CD8-positive, alpha-beta memory T cell (primary cell): ENCODE measurements around the gene COL27A1. TPM values are rescaled to one million over a fixed set of nuclear protein-coding genes. Genes with fewer than 3 reads are reported as not detected.

ENCODE experiments used
- CTCF ChIA-PET: fragments of 350-600 bp; sonication (Branson Sonifier 250); formaldehyde crosslinking; loops from one replicate; lab custom pipeline; 2021; ENCODE audit warnings: antibody characterized with exemption; lab: Charles Lee
- POLR2A ChIA-PET: fragments of 350-600 bp; sonication (Branson Sonifier 250); formaldehyde crosslinking; loops from one replicate; lab custom pipeline; 2021; ENCODE audit warnings: antibody characterized with exemption; lab: Charles Lee
- DNase-seq, 5 donors: peaks; one replicate each; pipeline versions ENCODE4 v3.0.0 to v3.0.0-alpha.2; 2020 to 2022; ENCODE audit warnings: mixed read lengths in 1 of 5
- H3K27ac ChIP-seq: one replicate; pipeline ENCODE4 v1.7.0; 2013; ENCODE audit warnings: low read depth, mild to moderate bottlenecking, low read length, moderate library complexity
- H3K27me3 ChIP-seq: 2 replicates; pipeline ENCODE4 v1.7.0; 2013; ENCODE audit warnings: low read length, mild to moderate bottlenecking; ENCODE audit not compliant: insufficient read depth, poor library complexity, severe bottlenecking
- H3K36me3 ChIP-seq: 2 replicates; pipeline ENCODE4 v1.7.0; 2013; ENCODE audit warnings: mild to moderate bottlenecking, low read length, moderate library complexity; ENCODE audit not compliant: insufficient read depth
- H3K4me1 ChIP-seq: 2 replicates; pipeline ENCODE4 v1.7.0; 2013; ENCODE audit warnings: mild to moderate bottlenecking, low read length, moderate library complexity; ENCODE audit not compliant: insufficient read depth
- H3K4me3 ChIP-seq: 2 replicates; pipeline ENCODE4 v1.7.0; 2013; ENCODE audit warnings: mild to moderate bottlenecking, low read length
- H3K9me3 ChIP-seq: 2 replicates; pipeline ENCODE4 v1.7.0; 2013; ENCODE audit warnings: mild to moderate bottlenecking, low read length
- H3K27ac Mint-ChIP-seq, 8 donors: one replicate each; pipeline ENCODE4 v1.8.0; 2020 to 2021; ENCODE audit warnings: mixed read lengths in 8 of 8, mild to moderate bottlenecking in 6 of 8, inconsistent platforms in 3 of 8, moderate library complexity in 3 of 8
- H3K27me3 Mint-ChIP-seq, 2 donors: one replicate each; pipeline ENCODE4 v1.8.0; 2020 to 2021; ENCODE audit warnings: mixed read lengths in 2 of 2, mild to moderate bottlenecking in 1 of 2, moderate library complexity in 1 of 2
- H3K36me3 Mint-ChIP-seq, 3 donors: one replicate each; pipeline ENCODE4 v1.8.0; 2020 to 2021; ENCODE audit warnings: mixed read lengths in 3 of 3, inconsistent platforms in 1 of 3, mild to moderate bottlenecking in 1 of 3
- H3K4me1 Mint-ChIP-seq, 3 donors: one replicate each; pipeline ENCODE4 v1.8.0; 2020 to 2021; ENCODE audit warnings: mixed read lengths in 3 of 3, inconsistent platforms in 1 of 3, mild to moderate bottlenecking in 1 of 3
- H3K4me3 Mint-ChIP-seq, 7 donors: one replicate each; pipeline ENCODE4 v1.8.0; 2020 to 2021; ENCODE audit warnings: mixed read lengths in 7 of 7, mild to moderate bottlenecking in 6 of 7, moderate library complexity in 4 of 7, inconsistent platforms in 2 of 7
- H3K9me3 Mint-ChIP-seq, 5 donors: one replicate each; pipeline ENCODE4 v1.8.0; 2020 to 2022; ENCODE audit warnings: mixed read lengths in 5 of 5, mild to moderate bottlenecking in 3 of 5, moderate library complexity in 2 of 5, inconsistent platforms in 1 of 5
- polyA plus RNA-seq: library from polyadenylated mRNA; unstranded; fragments of 300-500 nt; fragmentation: Illumina TruSeq; gene quantifications from one replicate; pipeline ENCODE4 v1.2.3, GENCODE V29; 2021
- total RNA-seq, 2 experiments: library from RNA; stranded (reverse); gene quantifications; one replicate each; pipeline ENCODE4 v1.2.3, GENCODE V29; 2021

COL27A1 gene
- total and polyA plus RNA-seq, 3 experiments from 2014 or later = 0.86 to 1.6 TPM; not detected in 1

DNA sequence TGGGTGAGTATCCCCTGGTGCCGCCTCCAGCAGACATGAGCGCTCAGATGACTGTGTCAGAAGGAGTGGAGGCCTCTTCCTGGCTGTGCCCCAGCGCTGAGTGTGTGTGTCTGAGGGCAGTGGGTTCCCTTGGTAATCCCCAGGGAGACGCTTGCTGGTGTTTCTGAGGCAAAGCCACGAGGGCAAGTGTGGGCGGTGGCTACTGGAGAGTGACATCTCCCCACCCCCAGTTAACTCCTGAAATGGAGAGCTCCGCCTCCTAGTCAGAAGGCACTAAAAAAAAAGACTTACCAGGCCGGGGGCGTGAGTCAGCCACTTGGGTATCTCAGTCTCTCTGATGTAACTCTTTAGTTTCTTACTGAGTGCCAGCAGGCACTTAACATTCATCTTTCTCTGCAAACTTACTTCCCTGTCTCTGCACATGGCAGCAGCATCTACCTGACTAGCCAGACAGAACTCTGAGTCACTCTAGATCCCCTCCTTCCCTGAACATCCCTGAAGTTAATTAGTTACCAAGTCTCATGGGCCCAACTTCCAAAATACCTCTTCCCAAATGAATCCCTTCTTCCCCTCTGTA is 193.7 kb downstream of the COL27A1 start:
- CTCF ChIA-PET = interaction anchor here (1.3 kb wide), 1 partner anchor 41 kb away, joined by 3 read pairs; no protein-coding TSS in a partner anchor
- DNase-seq = peak; percentile 44 to 72 (median 60)
- Mint-ChIP-seq H3K4me1 (peaks cover 44 to 76% (median 48%) of the 10 kb centered on the region in 3 donors), H3K27me3 (peaks cover 0 to 2% of the 10 kb centered on the region in 2 donors), H3K4me3 (peak overlapping the region in 3 of 7 donors; percentile 32 to 61 (median 59)), H3K9me3 (no peaks in the 10 kb centered on the region), H3K27ac (peak overlapping the region; percentile 82 to 97 (median 92)), H3K36me3 (peaks cover 23 to 92% (median 23%) of the 10 kb centered on the region in 3 donors)
- H3K4me3 ChIP-seq = no peak overlapping the region
- POLR2A ChIA-PET = no interaction called here
- peaks cover 41% of the 10 kb centered on the region for H3K4me1 ChIP-seq
- H3K27ac ChIP-seq = peak overlapping the region; percentile 33
- H3K27me3 ChIP-seq = no peaks in the 10 kb centered on the region
- H3K36me3 ChIP-seq = peaks cover 79% of the 10 kb centered on the region
- H3K9me3 ChIP-seq = no peaks in the 10 kb centered on the region

DNA sequence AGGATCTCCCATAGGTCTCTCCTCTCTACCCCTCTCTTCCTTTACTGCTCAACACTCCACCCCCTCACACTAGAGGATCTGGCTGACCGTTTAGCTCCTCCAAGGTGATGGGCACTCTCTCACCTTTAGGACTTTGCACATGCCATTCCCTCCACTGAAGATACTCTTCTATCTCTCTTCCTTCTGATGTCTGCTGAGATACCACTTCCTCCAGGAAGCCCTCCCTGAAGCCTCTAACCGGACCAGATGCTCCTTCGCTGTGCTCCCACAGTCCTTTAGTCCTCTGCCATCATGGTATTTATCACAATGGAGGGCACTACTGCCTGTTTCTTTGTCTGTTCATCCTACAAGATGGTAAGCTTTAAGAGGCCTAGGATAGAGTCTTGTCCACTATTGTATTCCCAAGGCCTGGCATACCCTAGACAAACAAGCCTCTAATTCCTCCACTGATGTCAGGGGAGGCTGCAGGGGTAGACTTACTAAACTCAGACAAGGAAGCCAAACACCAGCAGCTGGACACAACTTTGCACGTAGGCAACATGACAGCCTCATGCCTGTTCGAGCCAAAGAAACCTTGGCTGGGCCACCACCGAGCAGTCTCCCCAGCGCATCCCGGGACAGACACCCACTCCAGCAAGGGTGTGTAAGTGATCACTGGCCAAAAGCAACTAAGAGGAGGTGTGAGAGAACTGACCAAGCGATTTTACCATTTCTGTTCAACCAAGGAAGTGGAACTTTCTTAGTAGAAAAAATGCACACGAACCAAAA is 194.6 kb downstream of the COL27A1 start:
- H3K4me1 Mint-ChIP-seq = peaks cover 39 to 70% (median 47%) of the 10 kb centered on the region in 3 donors
- H3K9me3 Mint-ChIP-seq = no peaks in the 10 kb centered on the region
- H3K27ac Mint-ChIP-seq = peak overlapping the region; percentile 82 to 97 (median 92)
- peaks cover 0 to 2% of the 10 kb centered on the region in 2 donors for H3K27me3 Mint-ChIP-seq
- peak overlapping the region in 5 of 7 donors; percentile 5 to 65 (median 37) for H3K4me3 Mint-ChIP-seq
- H3K4me1 ChIP-seq = peaks cover 41% of the 10 kb centered on the region
- no peak overlapping the region for H3K27ac ChIP-seq
- peaks cover 17 to 88% (median 23%) of the 10 kb centered on the region in 3 donors for H3K36me3 Mint-ChIP-seq
- ChIA-PET POLR2A (interaction anchor here (0.9 kb wide), 1 partner anchor 18 kb away, joined by 3 read pairs; no protein-coding TSS in a partner anchor), CTCF (interaction anchor here (1.3 to 2.0 kb wide), 3 partner anchors 13 to 158 kb away, joined by 3 to 7 read pairs (median 5); no protein-coding TSS in a partner anchor)
- peaks cover 71% of the 10 kb centered on the region for H3K36me3 ChIP-seq
- H3K27me3 ChIP-seq = no peaks in the 10 kb centered on the region
- no peaks in the 10 kb centered on the region for H3K9me3 ChIP-seq
- H3K4me3 ChIP-seq = no peak overlapping the region
- DNase-seq = no peak

DNA sequence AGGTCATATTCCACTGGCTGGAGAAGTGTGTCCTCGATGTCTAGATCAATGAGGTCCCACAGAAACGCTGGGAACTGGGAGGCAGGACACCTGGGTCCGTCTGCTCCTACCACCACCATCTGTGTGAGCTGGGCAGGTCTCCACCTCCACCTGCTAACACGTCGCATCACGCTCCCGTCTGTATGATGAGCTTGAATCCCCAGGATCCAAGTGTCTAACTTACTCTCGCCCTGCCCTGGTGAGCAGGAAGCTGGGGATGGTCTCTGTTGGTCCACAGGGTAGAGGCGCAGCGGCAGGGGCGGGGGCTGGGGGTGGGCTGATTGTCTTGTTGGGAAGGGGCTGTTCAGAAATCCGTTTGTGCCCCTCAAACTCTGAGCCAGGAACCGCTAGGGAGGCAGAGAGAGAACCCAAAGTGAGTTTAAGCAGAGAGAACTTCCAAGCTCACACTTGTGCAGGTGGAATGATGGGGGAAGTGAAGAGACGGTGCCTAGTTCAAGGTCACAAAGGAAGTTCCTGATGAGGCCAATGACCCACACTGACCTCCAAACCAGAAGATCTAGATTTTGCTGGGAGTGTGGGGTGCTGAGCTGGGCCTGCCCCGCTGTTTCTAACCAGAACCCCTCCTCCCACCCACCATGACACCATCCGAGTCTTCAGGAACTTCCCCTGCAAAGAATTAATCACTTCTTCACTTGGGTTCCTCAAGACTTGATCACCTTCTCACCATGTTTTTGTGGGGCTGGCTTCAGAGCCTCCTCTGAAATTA is 195.5 kb downstream of the COL27A1 start:
- Histone ChIP-seq H3K4me1 (peaks cover 41% of the 10 kb centered on the region), H3K27ac (no peak overlapping the region), H3K4me3 (no peak overlapping the region), H3K27me3 (no peaks in the 10 kb centered on the region), H3K9me3 (no peaks in the 10 kb centered on the region), H3K36me3 (peaks cover 69% of the 10 kb centered on the region)
- H3K27ac Mint-ChIP-seq = peak overlapping the region in 6 of 8 donors; percentile 76 to 95 (median 91)
- POLR2A ChIA-PET = interaction anchor here (0.9 to 3.2 kb wide), 4 partner anchors 15 to 23 kb away, joined by 3 to 14 read pairs (median 4); no protein-coding TSS in a partner anchor
- no peaks in the 10 kb centered on the region for H3K9me3 Mint-ChIP-seq
- no peak for DNase-seq
- H3K36me3 Mint-ChIP-seq = peaks cover 17 to 88% (median 23%) of the 10 kb centered on the region in 3 donors
- H3K4me1 Mint-ChIP-seq = peaks cover 39 to 74% (median 47%) of the 10 kb centered on the region in 3 donors
- no peak overlapping the region for H3K4me3 Mint-ChIP-seq
- CTCF ChIA-PET = interaction anchor here (1.1 to 2.4 kb wide), 7 partner anchors 13 to 303 kb away, joined by 3 to 7 read pairs (median 5); no protein-coding TSS in a partner anchor
- H3K27me3 Mint-ChIP-seq = peaks cover 0 to 2% of the 10 kb centered on the region in 2 donors

DNA sequence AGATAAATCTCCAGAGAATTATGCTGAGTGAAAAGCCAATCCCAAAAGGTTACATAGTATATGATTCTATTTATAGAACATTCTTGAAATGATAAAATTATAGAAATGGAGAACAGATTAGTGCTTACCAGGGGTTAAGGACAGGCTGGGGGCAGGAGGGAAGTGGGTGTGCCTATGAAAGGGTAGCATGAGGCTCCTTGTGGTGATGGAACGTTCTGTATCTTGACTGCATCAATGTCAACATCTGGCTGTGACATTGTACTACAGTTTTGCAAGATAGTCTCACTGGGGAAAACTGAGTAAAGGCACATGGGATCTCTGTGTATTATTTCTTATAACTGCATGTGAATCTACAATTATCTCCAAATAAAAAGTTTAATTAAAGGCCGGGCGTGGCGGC is 196.6 kb downstream of the COL27A1 start:
- Histone ChIP-seq H3K27me3 (no peaks in the 10 kb centered on the region), H3K4me3 (no peak overlapping the region), H3K27ac (no peak overlapping the region), H3K9me3 (no peaks in the 10 kb centered on the region), H3K4me1 (peaks cover 41% of the 10 kb centered on the region), H3K36me3 (peaks cover 69% of the 10 kb centered on the region)
- Mint-ChIP-seq H3K9me3 (no peaks in the 10 kb centered on the region), H3K4me3 (peak overlapping the region in 2 of 7 donors; percentile 24 to 35), H3K36me3 (peaks cover 20 to 88% (median 22%) of the 10 kb centered on the region in 3 donors), H3K27ac (peak overlapping the region in 7 of 8 donors; percentile 42 to 79 (median 59)), H3K27me3 (peaks cover 0 to 2% of the 10 kb centered on the region in 2 donors), H3K4me1 (peaks cover 38 to 73% (median 53%) of the 10 kb centered on the region in 3 donors)
- ChIA-PET POLR2A (interaction anchor here (1.2 to 3.2 kb wide), 4 partner anchors 11 to 21 kb away, joined by 3 to 14 read pairs (median 9); no protein-coding TSS in a partner anchor), CTCF (interaction anchor here (1.1 to 2.4 kb wide), 6 partner anchors 14 to 302 kb away, joined by 3 to 5 read pairs (median 4); no protein-coding TSS in a partner anchor)
- DNase-seq = no peak

DNA sequence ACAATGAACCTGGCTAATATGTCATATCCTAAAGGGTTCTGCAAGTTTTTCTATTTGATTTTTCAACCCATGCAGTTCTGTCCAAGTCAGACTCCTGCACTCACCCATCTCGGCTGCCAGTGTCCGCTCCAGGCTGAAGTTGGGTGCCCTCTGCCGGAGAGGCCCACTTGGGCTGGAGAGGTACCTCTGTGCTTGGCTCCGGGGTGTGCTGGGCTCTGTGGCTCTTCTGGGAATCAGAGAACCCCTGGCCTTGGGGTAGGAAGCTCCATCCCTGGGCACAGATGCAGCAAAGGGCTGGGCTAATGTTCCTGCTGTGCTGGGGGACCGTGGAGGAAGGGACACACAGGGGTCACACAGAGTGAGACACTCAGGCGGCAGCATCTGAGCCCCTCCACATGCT is 200.5 kb downstream of the COL27A1 start:
- peaks cover 32% of the 10 kb centered on the region for H3K4me1 ChIP-seq
- Mint-ChIP-seq H3K27me3 (no peaks in the 10 kb centered on the region), H3K36me3 (peaks cover 8 to 90% (median 29%) of the 10 kb centered on the region in 3 donors), H3K4me3 (no peak overlapping the region), H3K9me3 (no peaks in the 10 kb centered on the region), H3K4me1 (peaks cover 37 to 70% (median 53%) of the 10 kb centered on the region in 3 donors), H3K27ac (peak overlapping the region in 4 of 8 donors; percentile 78 to 95 (median 88))
- ChIA-PET CTCF (interaction anchor here (0.8 to 1.3 kb wide), 5 partner anchors 8 to 49 kb away, joined by 3 to 4 read pairs (median 3); no protein-coding TSS in a partner anchor), POLR2A (interaction anchor here (0.7 to 1.3 kb wide), 5 partner anchors 9 to 38 kb away, joined by 3 to 6 read pairs (median 3); partner anchors contain the start of gene AKNA)
- no peak overlapping the region for H3K27ac ChIP-seq
- H3K36me3 ChIP-seq = peaks cover 71% of the 10 kb centered on the region
- DNase-seq = no peak
- no peaks in the 10 kb centered on the region for H3K9me3 ChIP-seq
- H3K27me3 ChIP-seq = no peaks in the 10 kb centered on the region
- H3K4me3 ChIP-seq = no peak overlapping the region

DNA sequence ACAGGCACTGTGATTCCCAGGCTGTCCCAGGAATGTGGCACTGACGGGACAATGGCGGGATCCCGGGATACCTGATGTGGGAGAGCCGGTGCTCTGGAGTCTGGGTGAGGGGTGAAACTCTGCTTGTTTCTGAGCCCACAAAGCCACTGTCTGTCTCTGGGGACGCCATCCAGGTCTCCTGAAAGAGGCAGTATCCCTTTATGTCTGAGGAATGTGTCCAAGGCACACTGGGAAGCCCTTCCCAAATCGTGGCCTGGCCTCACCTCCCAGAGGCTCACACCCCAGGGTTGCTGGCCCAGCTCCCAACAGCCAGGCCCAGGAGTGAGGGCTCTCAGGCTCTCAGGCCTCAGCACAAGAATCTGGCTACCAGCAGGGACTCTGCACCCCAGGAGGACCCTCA is 201.5 kb downstream of the COL27A1 start:
- no peak overlapping the region for H3K27ac ChIP-seq
- Mint-ChIP-seq H3K27me3 (no peaks in the 10 kb centered on the region), H3K9me3 (no peaks in the 10 kb centered on the region), H3K4me1 (peaks cover 43 to 71% (median 54%) of the 10 kb centered on the region in 3 donors), H3K36me3 (peaks cover 15 to 92% (median 37%) of the 10 kb centered on the region in 3 donors), H3K4me3 (no peak overlapping the region), H3K27ac (peak overlapping the region; percentile 64 to 95 (median 85))
- CTCF ChIA-PET = interaction anchor here (0.8 to 0.9 kb wide), 2 partner anchors 16 to 48 kb away, joined by 3 to 4 read pairs; no protein-coding TSS in a partner anchor
- DNase-seq = no peak
- no peaks in the 10 kb centered on the region for H3K9me3 ChIP-seq
- H3K36me3 ChIP-seq = peaks cover 74% of the 10 kb centered on the region
- no peaks in the 10 kb centered on the region for H3K27me3 ChIP-seq
- H3K4me3 ChIP-seq = no peak overlapping the region
- POLR2A ChIA-PET = interaction anchor here (0.7 to 1.3 kb wide), 5 partner anchors 8 to 37 kb away, joined by 3 to 6 read pairs (median 3); partner anchors contain the start of gene AKNA
- H3K4me1 ChIP-seq = peaks cover 36% of the 10 kb centered on the region

DNA sequence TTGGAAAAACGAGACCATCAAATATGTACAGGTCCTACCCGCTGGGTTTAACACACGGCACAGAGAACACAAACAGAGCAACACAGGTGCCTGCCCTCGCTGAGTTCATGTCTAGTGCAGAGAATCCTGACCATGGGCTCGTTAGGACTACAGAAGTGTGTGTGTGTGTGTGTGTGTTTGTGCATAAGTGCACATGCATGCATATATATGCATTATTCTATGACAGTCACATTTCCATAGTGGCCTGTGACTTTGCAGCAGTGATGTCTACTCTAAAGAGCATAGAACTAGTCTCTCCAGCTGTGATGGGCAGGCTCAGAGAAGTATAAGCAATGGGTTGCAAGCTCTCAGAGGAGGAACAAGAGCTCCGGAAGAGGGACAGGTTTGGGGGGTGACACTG is 202.0 kb downstream of the COL27A1 start:
- H3K4me3 Mint-ChIP-seq = no peak overlapping the region
- peaks cover 15 to 93% (median 33%) of the 10 kb centered on the region in 3 donors for H3K36me3 Mint-ChIP-seq
- no peaks in the 10 kb centered on the region for H3K9me3 Mint-ChIP-seq
- ChIA-PET CTCF (no interaction called here), POLR2A (interaction anchor here (1.6 kb wide), 1 partner anchor 29 kb away, joined by 3 read pairs; no protein-coding TSS in a partner anchor)
- Histone ChIP-seq H3K9me3 (no peaks in the 10 kb centered on the region), H3K27me3 (no peaks in the 10 kb centered on the region), H3K4me3 (no peak overlapping the region), H3K4me1 (peaks cover 36% of the 10 kb centered on the region), H3K27ac (no peak overlapping the region), H3K36me3 (peaks cover 75% of the 10 kb centered on the region)
- H3K27ac Mint-ChIP-seq = peak overlapping the region; percentile 51 to 93 (median 82)
- H3K4me1 Mint-ChIP-seq = peaks cover 38 to 72% (median 49%) of the 10 kb centered on the region in 3 donors
- no peak for DNase-seq
- no peaks in the 10 kb centered on the region for H3K27me3 Mint-ChIP-seq
